Central memory CD8-positive, alpha-beta T cell (primary cell): ENCODE results near the gene GABRG3.
"Not testable (repeated sequence)": the region's sequence is repeated elsewhere in the genome, so short reads cannot be mapped to it uniquely, and the experiment has no call there.

Source experiments
- ATAC-seq: fragments of 150-1000 bp; cut with Tn5 transposase; replicated peaks from 2 replicates; pipeline ENCODE4 v1.10.0; 2022; ENCODE audit warnings: mild to moderate bottlenecking, moderate FRiP score, moderate number of reproducible peaks; ENCODE audit not compliant: poor library complexity, severe bottlenecking; ENCODE audit errors: extremely low read depth
- DNase-seq, 2 donors: peaks; one replicate each; pipeline ENCODE4 v3.0.0; 2021; ENCODE audit warnings: low spot score in 2 of 2
- H3K27ac Mint-ChIP-seq: one replicate; pipeline ENCODE4 v1.8.0; 2022; ENCODE audit warnings: low read depth, mild to moderate bottlenecking, moderate library complexity, mixed read lengths
- H3K27me3 Mint-ChIP-seq: one replicate; pipeline ENCODE4 v1.8.0; 2022; ENCODE audit warnings: mixed read lengths
- H3K36me3 Mint-ChIP-seq: one replicate; pipeline ENCODE4 v1.8.0; 2022; ENCODE audit warnings: mild to moderate bottlenecking, moderate library complexity, mixed read lengths; ENCODE audit not compliant: insufficient read depth
- H3K4me1 Mint-ChIP-seq: one replicate; pipeline ENCODE4 v1.8.0; 2022; ENCODE audit warnings: mixed read lengths
- H3K4me3 Mint-ChIP-seq: one replicate; pipeline ENCODE4 v1.8.0; 2022; ENCODE audit warnings: mild to moderate bottlenecking, moderate library complexity, mixed read lengths
- H3K9me3 Mint-ChIP-seq: one replicate; pipeline ENCODE4 v1.8.0; 2022; ENCODE audit warnings: mixed read lengths

The GABRG3 gene

DNA sequence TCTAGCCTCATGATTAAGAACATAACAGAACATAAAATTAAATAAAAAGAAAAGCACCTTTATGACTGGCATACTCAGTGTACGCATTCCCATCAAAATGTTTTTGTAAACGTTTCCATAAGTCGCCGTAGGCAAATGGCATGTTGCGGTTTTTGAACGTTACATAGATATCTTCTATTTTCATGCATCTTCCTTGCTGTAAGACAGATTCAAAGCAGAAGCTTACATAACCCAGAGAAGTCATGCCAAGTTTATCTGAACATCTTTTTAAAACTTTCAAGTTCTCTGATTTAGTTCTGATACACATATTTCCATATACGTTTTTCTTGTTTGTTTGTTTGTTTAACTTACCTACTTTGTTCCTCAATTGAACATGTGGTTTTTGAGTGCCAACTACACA is 388.6 kb downstream of the GABRG3 start:
- Mint-ChIP-seq H3K36me3 (no peaks in the 10 kb centered on the region), H3K27me3 (no peaks in the 10 kb centered on the region), H3K9me3 (peaks cover 15% of the 10 kb centered on the region), H3K4me3 (no peak overlapping the region), H3K4me1 (no peaks in the 10 kb centered on the region), H3K27ac (no peak overlapping the region)
- DNase-seq (no peak), ATAC-seq (no peak)

GRCh38 chr15:27360316-27360715 is 389.3 kb downstream of the GABRG3 start:
- no peaks in the 10 kb centered on the region for H3K36me3 Mint-ChIP-seq
- no peak overlapping the region for H3K27ac Mint-ChIP-seq
- ATAC-seq (no peak), DNase-seq (no peak)
- no peaks in the 10 kb centered on the region for H3K27me3 Mint-ChIP-seq
- H3K4me3 Mint-ChIP-seq: no peak overlapping the region
- H3K9me3 Mint-ChIP-seq: peaks cover 20% of the 10 kb centered on the region
- no peaks in the 10 kb centered on the region for H3K4me1 Mint-ChIP-seq

DNA sequence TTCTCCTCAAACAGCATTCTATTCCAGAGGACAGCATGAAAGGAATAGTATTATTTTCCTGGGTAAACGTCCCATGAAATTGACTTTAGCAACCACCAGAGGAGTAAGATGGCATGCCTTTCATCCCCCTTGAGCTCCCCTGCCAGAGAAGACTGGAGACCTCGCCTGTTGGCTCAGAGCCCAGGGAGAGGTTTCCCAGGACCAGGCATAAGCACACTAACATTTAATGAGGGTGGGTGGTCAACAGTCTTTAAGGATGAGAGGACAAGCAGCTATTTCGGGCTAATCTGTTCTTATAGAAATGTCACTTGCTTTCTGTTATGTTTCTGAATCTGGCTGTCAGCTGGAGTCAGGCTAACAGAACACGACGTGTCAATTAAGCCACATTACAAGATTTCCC is 390.5 kb downstream of the GABRG3 start:
- H3K4me1 Mint-ChIP-seq: no peaks in the 10 kb centered on the region
- H3K36me3 Mint-ChIP-seq: no peaks in the 10 kb centered on the region
- H3K27ac Mint-ChIP-seq: no peak overlapping the region
- no peak for DNase-seq
- no peaks in the 10 kb centered on the region for H3K27me3 Mint-ChIP-seq
- H3K4me3 Mint-ChIP-seq: no peak overlapping the region
- no peak for ATAC-seq
- H3K9me3 Mint-ChIP-seq: peaks cover 21% of the 10 kb centered on the region

DNA sequence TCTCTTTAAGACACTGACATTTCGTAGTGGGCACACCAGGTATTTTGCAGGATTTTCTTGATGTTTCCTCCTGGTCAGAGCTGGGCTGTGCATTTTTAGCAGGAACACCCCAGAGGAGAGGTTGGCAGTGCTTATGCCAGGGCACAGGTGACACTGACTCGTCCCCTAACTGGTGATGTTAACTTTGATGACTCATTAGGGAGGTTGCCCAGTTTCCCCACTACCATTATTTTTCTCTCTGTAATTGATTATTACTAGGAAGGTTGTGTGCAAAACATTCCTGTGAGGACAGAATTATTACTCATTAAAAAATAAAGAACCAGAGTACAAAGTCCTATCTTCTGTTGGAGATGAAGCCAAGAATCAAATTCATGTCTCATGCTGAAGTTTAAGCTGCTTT is 394.5 kb downstream of the GABRG3 start:
- ATAC-seq: no peak
- Mint-ChIP-seq H3K36me3 (no peaks in the 10 kb centered on the region), H3K27ac (no peak overlapping the region), H3K9me3 (peaks cover 25% of the 10 kb centered on the region), H3K4me1 (no peaks in the 10 kb centered on the region), H3K4me3 (no peak overlapping the region), H3K27me3 (no peaks in the 10 kb centered on the region)
- DNase-seq: no peak

GRCh38 chr15:27377391-27377790 is 406.4 kb downstream of the GABRG3 start:
- peaks cover 16% of the 10 kb centered on the region for H3K9me3 Mint-ChIP-seq
- ATAC-seq, H3K4me1 Mint-ChIP-seq, H3K36me3 Mint-ChIP-seq, H3K27ac Mint-ChIP-seq, DNase-seq, H3K4me3 Mint-ChIP-seq, H3K27me3 Mint-ChIP-seq: not testable (repeated sequence)

GRCh38 chr15:27382361-27383025 is 411.5 kb downstream of the GABRG3 start:
- Mint-ChIP-seq H3K4me3 (no peak overlapping the region), H3K4me1 (no peaks in the 10 kb centered on the region), H3K36me3 (no peaks in the 10 kb centered on the region), H3K9me3 (peaks cover 12% of the 10 kb centered on the region), H3K27ac (no peak overlapping the region), H3K27me3 (no peaks in the 10 kb centered on the region)
- DNase-seq (no peak), ATAC-seq (no peak)

DNA sequence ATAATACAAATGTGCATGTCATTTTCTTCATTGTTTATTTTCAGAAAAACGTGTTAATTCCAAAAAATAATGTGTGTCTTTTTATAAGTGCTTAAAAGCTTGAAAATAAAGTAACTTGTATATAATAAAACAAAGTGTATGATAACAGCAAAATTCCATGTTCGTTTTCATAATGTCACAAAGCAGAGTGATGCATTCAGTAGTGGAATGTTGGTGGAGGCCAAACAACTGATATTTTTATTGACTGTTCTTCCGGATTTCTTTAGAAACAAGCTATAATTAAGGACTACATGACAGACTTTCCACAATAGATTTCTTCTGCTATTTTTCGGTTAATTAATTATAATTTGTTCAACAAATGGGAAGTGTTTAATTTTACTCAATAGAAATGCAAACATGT is 412.7 kb downstream of the GABRG3 start:
- Mint-ChIP-seq H3K9me3 (peaks cover 16% of the 10 kb centered on the region), H3K36me3 (no peaks in the 10 kb centered on the region), H3K4me3 (no peak overlapping the region), H3K27ac (no peak overlapping the region), H3K4me1 (no peaks in the 10 kb centered on the region), H3K27me3 (no peaks in the 10 kb centered on the region)
- no peak for ATAC-seq
- no peak for DNase-seq

- H3K4me1 Mint-ChIP-seq: no peaks in the 10 kb centered on the region
- no peaks in the 10 kb centered on the region for H3K27me3 Mint-ChIP-seq
These were observed 421.2 kb downstream of the GABRG3 start for GRCh38 chr15:27392163-27392562.

GRCh38 chr15:27396521-27396920 is 425.5 kb downstream of the GABRG3 start:
- H3K4me3 Mint-ChIP-seq: no peak overlapping the region
- H3K9me3 Mint-ChIP-seq: peaks cover 7% of the 10 kb centered on the region
- ATAC-seq (no peak), DNase-seq (no peak)
- no peaks in the 10 kb centered on the region for H3K27me3 Mint-ChIP-seq
- no peak overlapping the region for H3K27ac Mint-ChIP-seq
- no peaks in the 10 kb centered on the region for H3K4me1 Mint-ChIP-seq
- peaks cover 1% of the 10 kb centered on the region for H3K36me3 Mint-ChIP-seq

More at GRCh38 chr15:27392163-27392562, 421.2 kb downstream of the GABRG3 start:
- H3K27ac Mint-ChIP-seq: no peak overlapping the region
- H3K4me3 Mint-ChIP-seq: no peak overlapping the region
- H3K9me3 Mint-ChIP-seq: peaks cover 14% of the 10 kb centered on the region
- no peak for ATAC-seq
- no peak for DNase-seq
- H3K36me3 Mint-ChIP-seq: no peaks in the 10 kb centered on the region

GRCh38 chr15:27396996-27397395 is 426.0 kb downstream of the GABRG3 start:
- Mint-ChIP-seq H3K36me3 (peaks cover 1% of the 10 kb centered on the region), H3K4me1 (no peaks in the 10 kb centered on the region), H3K27ac (no peak overlapping the region), H3K4me3 (no peak overlapping the region), H3K9me3 (peaks cover 7% of the 10 kb centered on the region), H3K27me3 (no peaks in the 10 kb centered on the region)
- DNase-seq (no peak), ATAC-seq (no peak)

DNA sequence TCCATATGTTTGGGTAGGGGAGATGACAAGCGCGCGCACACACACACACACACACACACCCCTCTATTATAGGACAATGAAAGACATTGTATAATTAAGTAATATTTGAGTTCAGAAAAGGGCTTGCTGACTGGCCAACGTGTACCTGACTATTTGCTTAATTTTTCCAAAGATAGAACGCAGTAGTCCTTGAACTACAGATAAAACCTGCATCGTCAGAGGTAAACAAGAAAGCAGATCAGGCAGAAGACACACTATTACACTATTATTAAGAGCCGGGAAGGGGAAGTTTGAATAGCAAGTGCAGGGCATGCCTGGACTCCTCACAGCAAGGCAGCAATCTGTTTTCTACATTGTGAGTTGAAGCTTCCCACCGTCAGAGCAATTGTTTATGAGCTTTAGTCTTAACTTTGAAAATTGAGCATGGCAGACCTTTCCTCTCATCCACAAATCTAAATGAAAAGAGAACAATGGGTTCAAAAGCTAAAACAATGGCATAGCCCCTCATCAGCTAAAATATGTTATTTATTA is 427.7 kb downstream of the GABRG3 start:
- no peak for DNase-seq
- Mint-ChIP-seq H3K27me3 (no peaks in the 10 kb centered on the region), H3K36me3 (peaks cover 1% of the 10 kb centered on the region), H3K27ac (no peak overlapping the region), H3K4me1 (no peaks in the 10 kb centered on the region), H3K4me3 (no peak overlapping the region), H3K9me3 (peaks cover 7% of the 10 kb centered on the region)
- no peak for ATAC-seq

DNA sequence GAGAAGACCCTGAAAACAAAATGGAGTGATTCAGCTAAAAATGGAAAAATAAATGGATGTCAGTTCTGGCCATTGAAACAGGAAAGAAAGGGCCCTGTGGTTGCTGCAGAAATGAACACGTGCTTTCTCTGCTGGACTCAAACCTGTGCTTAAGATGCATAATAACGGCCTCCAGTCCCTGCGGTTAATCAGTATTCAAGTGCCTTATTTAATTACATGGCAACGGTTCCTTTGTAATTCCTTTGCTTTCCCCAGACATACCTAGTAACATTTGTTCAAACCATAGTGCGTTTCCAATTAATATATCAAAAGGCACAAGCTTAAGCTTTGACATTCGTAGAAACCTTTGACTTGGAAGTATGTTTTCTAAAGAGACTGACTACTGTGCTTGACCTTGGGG is 428.3 kb downstream of the GABRG3 start:
- DNase-seq: no peak
- H3K36me3 Mint-ChIP-seq: peaks cover 1% of the 10 kb centered on the region
- H3K27ac Mint-ChIP-seq: no peak overlapping the region
- H3K4me1 Mint-ChIP-seq: no peaks in the 10 kb centered on the region
- H3K27me3 Mint-ChIP-seq: no peaks in the 10 kb centered on the region
- no peak for ATAC-seq
- H3K9me3 Mint-ChIP-seq: peaks cover 7% of the 10 kb centered on the region
- H3K4me3 Mint-ChIP-seq: no peak overlapping the region

- Mint-ChIP-seq H3K4me1 (no peaks in the 10 kb centered on the region), H3K4me3 (no peak overlapping the region), H3K27ac (no peak overlapping the region), H3K36me3 (peaks cover 1% of the 10 kb centered on the region), H3K27me3 (no peaks in the 10 kb centered on the region), H3K9me3 (peaks cover 9% of the 10 kb centered on the region)
- DNase-seq: no peak
- ATAC-seq: no peak
These were observed 430.5 kb downstream of the GABRG3 start for GRCh38 chr15:27401471-27401870.
